ENCODE results near the gene HLA-DMB.
A peak's percentile ranks its signal among the peaks of the same experiment; 100 is the strongest.
"Not testable (repeated sequence)": the region's sequence is repeated elsewhere in the genome, so short reads cannot be mapped to it uniquely, and the experiment has no call there.

The HLA-DMB gene

DNA sequence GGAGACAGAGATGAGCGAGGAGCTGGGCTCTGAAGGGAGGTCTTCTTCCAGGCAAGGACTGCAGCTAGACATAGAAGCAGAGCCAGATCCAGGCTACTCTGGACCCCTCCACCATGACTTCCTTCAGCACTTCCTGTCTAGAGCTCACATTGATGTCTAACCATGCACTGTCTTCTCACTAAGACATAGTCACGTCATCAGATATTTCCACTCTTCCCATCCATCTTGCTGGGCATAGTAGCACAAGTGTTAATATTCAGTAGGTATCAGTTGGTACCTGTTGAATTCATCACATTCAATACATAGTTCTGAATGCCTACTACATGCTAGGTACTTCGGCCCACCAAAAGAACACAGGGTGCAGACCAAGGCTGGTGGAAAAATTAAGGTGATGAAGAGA, 9.2 kb upstream of the HLA-DMB start:
- DNase-seq (ENCODE audit: low read depth in 2 of 2) = no peak

DNA sequence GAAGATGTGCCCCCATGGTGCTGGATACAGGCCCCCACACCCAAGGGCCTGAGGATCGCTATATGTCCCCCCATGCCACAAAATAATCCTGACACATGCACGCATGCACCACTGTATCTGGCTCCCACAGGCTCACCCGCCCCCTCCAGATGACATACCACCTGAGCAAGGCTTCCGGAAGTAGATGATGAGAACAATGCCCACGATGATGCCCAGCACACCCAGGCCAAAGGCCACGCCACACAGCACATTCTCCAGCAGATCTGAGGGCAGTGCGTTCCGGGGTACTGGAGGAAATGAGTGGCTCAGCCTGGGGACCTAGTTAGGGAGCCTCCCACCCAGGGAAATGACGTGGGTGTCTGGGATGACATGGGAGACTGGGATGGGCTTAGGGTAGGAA, 8.3 kb upstream of the HLA-DMB start:
- DNase-seq (ENCODE audit: low read depth in 2 of 2) = no peak

DNA sequence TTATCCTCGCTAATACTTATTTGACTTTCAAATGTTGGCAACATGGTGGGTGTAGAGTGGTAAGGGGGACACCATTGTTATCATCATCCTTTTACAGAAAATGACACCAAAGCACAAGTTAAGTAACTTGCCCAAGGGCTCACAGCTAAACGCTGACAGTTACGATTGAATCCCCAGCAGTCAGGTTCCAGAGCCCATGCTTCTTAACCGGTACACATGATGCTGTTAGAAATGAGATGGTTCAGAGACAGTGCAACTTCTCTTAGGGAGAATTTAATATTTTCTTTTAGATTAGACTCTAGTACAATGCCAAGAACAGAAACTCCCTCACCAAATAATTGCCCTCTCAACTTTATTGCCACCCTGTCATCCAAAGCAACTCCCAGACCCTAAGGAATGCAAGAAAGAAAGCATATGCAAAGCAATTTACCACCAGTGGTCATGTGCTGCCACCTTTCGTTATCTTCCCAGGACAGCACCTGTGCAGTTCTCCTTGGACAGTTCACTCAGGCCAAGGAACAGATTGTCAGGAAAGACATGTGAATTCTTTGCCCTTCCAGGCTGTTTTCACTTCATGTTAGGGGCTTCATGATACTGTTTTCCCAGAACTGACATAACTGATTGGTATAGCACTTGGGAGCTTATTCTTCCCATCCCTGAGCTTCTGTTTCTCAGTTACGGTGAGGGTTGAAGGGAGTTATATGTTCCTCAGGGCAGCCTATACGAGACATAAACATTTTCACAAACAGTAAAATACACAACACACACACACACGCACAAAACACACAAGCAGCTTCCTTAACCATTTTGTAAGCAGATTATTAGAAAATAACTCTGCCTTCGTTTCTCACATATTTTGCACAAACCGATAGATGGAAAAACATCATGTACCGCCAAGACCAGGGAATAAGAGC, 7.0 kb upstream of the HLA-DMB start:
- no peak for DNase-seq (ENCODE audit: low read depth in 2 of 2)

DNA sequence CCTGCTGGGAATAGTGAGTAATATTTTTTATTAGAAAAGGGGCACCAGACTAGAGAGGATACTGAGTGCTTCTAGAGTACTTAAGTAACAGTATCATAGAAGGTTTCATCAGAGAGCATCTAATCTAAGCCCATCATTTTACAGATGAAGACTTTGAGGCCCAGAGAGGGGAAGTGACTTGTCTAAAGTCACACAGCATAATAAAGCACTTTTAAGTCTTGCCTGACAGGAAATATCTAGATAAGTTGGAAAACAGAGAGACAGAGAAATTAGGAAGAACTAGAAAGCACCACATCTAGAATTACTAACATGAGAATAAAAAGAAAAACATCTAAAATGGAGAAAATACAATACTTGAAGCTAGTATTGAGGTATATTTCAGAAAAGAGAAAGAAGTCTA, 6.1 kb upstream of the HLA-DMB start:
- DNase-seq (ENCODE audit: low read depth in 2 of 2) = no peak

DNA sequence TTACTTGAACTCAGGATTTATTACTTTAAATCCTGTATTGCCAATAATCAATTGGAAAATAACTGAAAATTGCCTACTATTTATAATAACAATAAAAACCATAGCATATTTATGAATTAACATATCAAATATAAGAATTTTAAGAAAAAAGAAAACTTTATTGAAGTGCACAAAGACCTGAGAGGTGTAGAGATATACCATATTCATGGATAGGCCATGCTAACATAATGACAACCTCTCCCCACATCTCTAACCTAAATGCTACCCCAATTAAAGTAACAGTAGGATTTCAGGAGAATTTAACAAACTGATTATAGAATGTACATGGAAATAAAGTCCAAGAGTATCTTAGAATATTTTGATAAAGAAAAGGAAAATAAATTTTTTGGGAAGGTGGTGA, 5.1 kb upstream of the HLA-DMB start:
- no peak for DNase-seq (ENCODE audit: low read depth in 2 of 2)

DNA sequence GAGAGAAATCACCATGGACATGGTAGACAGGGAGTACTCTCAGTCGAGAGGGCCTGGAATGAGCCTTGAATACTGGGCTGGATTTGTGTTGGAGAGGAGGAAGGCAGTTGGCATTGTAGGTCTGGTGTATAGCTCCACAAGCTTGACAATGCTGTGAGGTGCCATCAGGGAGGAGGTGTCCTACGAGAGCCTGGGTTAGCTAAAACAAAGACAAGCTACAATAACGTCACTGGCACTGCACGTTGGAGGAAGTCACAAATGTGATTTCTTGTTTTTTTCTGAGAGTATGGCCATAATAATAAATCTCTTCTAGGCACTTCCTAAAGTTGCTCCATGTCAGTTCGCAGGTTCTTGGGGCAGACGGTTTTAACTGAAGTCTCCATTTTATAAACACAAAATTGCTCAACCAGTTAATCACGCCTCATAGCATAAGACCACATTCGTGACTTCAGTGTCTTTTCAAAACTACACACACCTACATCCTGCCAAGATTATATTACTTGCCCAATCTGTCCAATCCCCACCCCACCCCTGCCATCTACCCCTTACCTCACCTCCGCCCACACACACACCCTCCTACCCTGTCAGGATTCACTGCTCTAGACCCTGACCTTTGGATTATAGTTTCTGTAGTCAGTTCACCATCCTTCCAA, 4.4 kb upstream of the HLA-DMB start:
- DNase-seq (ENCODE audit: low read depth in 2 of 2) = peak in 1 of 2 donors; percentile 53

DNA sequence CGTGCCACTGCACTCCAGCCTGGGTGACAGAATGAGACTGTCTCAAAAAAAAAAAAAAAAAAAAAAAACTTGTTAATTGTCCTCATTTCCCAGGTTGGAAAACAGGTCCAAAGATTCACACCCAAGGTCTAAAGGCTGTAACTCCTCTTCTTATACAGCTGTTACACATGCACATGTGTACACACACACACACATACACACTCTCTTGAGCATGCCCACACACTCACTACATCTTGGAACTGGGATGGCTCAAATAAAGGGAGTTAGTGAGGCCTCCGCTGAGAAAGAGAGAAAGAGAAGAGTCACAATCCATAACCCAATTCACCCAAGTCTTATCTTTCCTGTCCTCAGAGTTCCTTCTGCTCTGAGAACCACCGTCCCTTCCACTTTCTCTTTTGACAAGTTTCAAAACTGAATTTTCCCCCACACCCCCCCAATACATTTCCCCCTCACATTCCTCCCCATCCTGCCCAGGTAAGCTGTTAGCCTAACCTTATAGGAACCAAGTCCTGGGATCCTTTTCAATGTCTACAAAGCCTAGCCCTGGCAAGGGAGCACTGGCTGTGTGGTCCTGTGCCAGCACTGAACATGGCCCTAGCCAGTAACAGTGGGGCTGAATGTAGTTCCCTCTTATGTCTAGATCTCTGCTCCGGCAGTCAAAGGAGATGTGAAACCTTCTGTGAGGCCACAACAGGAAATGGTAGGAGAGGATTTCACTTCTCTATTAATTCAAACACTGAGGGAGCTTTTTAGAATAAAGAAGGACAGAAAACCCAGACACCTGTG, 3.2 kb upstream of the HLA-DMB start:
- DNase-seq (ENCODE audit: low read depth in 2 of 2) = peak in 1 of 2 donors; percentile 8

DNA sequence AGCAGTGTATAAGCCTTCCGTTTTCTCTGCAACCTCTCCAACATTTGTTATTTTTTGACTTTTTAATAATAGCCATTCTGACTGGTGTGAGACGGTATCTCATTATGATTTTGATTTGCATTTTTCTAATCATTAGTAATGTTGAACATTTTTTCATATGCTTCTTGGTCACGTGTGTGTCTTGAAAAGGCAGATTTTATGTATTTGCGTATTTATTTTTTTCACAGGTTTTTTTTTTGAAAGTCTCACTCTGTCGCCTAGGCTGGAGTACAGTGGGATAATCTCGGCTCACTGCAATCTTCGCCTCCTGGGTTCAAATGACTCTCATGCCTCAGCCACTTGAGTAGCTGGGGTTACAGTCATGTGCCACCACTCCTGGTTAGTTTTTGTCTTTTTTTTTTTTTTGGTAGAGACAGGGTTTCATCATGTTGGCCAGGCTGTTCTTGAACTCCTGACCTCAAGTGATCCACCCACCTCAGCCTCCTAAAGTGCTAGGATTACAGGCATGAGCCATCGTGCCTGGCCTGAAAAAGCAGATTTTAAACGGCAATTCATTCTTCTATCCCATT, 1.8 kb upstream of the HLA-DMB start:
- not testable (repeated sequence) for DNase-seq (ENCODE audit: low read depth in 2 of 2)

DNA sequence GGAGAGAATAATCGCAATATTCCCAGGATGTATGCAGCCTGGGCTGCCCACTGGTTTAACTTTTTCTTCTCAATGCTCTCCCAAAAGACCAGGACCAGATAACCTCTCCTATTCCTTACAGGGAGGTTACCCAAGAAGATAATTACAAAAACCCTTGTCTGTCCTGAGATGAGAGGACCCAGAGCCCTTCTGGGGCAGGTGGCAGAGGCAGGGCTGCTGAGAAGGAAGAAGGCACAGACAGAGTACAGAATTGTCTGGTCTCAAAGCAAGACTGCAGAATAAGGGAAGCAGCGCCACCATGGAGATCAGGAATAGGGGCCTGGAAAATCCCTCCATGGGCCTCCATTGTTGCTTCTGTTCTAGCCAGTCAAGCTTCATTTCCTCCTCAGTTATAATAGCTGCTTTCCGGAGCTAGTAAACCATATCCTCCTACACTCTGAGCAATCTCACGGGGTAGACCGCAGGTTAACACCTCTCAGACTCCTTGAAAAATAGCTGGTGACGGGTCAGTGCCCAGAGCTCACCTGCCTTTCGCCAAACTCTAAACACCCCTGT, 463 bp upstream of the HLA-DMB start:
- DNase-seq (ENCODE audit: low read depth in 2 of 2) = peak in 1 of 2 donors; percentile 24

DNA sequence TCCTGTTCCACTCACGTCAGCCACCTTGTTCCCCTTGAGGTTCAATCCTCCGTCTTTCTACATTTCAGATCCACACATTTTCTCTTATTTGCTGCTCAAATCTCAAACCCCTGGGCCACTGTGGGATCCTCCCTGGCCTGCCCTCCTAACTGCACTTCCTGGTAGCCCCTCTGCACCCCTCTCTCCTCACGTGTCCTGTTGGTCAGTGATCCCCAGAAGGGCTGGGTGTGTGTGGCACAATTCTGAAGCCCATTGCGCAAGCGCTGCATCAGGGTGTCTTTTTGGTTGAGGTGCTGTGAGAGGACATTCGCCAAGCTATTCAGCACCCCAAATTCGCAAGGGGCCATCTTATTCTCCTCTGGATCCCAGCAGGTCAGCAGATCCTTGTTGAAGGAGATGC, 2.3 kb downstream of the HLA-DMB start:
- no peak for DNase-seq (ENCODE audit: low read depth in 2 of 2)

DNA sequence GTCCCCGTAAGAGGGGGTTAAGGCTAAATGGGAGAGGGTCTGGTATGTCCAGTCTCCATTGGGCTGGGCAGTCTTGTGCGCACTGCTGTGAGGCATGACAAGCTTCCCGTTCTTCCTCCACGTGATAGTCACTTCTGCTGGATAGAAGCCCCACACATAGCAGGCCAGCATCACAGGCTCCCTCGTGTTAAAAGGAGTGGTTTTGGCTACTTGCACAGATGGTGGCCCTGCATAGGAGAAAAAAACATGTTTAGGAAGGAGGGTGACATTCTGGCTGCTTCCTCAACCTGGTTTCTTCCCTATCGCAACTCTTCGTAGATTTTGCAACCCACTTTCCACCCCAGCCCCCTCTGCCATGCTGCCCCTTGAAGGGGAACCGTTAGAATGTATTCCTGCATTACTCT, 3.6 kb downstream of the HLA-DMB start:
- no peak for DNase-seq (ENCODE audit: low read depth in 2 of 2)

DNA sequence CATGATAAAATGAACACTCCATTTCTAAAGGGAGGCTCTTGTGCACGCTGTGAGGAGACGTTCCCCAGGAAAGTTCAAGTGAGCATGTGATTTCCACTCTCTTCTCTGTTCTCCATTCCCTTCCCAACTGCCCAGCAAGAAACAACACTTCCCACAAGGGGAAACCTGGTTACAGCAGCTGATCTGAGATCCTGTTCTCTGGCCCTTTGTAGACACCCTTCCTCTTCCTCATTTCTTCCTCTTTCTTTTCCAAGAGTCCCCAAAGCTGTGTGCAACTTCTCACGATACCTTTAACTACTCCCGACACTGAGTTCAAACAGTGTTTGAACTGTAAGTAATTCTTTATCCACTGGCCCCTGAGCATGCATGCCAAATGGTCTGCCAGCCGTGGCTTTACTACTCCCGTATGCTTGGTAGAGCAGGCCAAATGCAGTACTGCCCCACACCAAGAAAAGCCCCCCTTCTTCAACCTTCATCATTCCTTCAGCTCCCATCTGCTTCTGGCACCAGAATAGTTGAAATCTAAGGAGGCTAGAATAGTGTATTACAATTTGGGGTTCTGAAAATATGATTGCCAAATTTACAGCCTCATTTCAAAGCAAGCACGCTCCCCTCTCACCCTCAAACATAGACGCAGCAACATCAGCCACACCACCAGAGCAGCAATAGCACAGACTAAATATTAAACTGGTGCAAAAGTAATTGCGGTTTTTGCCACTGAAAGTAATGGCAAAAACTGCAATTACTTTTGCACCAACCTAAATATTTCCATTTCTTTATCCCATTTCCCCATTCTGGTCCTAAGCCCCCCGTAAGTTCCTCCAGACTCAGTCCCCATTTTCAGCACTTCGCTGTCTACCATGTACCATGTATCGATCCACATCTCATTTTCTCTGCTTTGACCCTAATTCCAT, 4.3 kb downstream of the HLA-DMB start:
- no peak for DNase-seq (ENCODE audit: low read depth in 2 of 2)

DNA sequence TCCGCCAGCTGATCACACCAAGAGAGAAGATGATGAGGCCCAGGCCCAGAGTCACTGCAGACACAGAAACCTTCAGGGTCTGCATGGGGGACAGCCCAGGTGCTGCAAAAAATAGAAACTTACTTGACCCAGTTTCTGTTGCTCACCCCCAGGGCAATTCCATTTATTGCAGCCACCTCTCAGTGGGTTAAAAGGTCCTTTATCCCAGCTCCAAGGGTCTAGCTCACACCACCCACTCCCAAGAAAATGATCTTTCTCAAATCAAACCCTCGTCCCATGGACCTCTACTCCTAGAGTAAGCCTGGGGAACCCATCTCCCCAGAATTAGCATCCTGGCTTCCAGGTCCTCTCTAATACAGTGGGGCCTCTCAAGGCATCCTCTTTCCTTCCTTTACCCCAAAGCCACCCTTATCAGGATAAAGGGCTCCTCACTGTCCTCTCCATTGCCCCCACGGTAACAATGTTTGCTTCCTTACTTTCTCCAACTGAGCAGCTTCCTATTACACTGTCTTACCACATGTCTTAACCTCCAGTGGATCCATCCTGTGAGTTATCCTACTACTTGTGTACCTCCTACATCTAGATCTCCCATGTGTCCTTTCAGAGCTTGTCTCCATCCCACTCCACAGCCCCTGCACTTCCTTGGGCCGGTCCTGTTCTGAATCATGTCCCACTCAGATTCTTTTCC, 5.1 kb downstream of the HLA-DMB start:
- no peak for DNase-seq (ENCODE audit: low read depth in 2 of 2)

DNA sequence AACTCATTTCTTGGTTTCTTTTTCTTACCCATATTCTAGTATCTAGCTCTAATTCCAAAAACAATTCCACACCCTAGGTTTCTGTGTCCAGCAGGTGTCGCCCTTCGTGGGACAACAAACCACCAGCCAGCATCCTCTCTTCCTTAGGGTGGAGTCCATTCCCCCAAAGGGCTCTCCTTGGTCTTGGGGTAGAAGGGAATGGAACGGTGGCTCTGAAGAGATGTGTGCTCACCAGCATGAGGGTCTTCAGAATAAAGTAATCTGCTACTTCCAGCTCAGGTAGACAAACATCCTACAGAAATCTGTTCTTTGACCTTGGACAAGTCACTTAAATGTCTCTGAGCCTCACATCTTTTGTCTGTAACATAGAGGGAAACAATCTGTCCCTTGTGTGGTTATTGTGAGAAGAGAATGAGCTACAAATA, 7.2 kb downstream of the HLA-DMB start:
- peak; percentile 55 to 62 for DNase-seq (ENCODE audit: low read depth in 2 of 2)

DNA sequence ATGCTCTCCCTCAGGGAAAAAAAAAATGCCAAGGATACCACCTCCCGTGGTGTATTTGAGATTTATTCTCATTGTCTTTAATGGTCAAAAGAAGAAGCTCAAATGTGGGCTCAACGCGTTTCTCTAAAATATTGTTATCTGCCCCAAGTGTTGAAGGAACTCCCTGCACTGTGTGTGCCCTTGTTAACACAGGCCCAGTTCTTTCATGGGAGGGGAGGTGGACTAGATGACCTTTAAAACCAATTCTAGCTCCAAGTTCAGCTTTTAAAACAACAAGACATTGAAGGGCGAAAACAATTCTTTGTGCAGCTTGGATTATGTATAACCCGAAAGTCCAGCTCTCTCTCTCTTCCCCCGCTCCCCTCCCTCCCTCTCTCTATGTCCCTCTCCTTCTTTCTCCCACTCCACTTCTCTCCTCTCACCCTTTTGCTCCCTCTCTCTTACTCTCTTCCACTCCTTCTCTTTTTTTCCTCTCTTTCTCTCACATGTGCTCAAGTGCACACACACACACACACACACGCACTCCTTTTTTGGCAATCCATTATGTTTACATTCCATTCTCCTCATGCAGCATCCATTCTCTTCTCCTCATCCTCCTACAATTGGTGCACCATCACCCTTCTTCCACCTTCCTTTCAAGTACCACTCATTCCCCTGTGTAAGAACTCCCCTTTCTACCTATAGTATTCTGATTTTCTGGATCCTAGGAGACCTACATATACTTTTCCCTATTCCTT, 8.5 kb downstream of the HLA-DMB start:
- no peak for DNase-seq (ENCODE audit: low read depth in 2 of 2)

DNA sequence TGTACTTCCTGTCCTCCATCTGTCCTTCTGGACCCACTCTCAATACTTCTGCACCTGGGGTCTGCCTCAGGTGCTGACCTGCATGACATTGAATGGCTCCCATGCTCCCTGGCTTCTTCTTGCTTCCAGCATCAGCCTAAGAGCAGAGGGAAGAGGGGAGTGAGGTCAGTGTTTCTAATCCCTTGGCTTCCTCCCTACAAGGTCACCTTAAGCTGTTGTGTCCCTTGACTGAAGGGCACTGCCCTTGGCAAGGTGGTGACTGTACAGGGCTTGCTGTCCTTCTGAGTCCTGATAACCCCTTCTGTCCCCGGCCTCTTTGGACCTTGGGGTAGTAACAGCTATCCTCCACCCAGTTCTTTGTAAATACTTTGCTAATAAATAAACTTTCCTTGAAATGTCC, 9.6 kb downstream of the HLA-DMB start:
- no peak for DNase-seq (ENCODE audit: low read depth in 2 of 2)

DNA sequence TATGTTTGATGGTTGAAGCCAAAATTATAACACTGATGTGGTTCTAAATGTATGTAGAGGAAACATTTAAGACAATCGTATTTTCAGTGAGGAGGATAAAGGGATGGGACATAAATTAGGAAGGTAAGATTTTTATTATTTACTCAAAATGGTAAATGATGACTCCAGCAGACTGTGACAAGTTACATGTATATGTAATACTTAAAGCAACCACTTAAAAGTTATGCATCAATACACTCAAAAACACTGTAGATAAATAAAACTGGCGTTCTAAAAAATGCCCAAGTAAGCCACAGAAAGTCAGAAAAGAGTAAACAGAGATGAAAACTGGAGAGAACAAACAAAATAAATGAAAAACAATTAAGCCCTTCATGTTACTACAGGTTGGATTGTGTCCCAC, 18.7 kb downstream of the HLA-DMB start:
- no peak for DNase-seq (ENCODE audit: low read depth in 2 of 2)

DNA sequence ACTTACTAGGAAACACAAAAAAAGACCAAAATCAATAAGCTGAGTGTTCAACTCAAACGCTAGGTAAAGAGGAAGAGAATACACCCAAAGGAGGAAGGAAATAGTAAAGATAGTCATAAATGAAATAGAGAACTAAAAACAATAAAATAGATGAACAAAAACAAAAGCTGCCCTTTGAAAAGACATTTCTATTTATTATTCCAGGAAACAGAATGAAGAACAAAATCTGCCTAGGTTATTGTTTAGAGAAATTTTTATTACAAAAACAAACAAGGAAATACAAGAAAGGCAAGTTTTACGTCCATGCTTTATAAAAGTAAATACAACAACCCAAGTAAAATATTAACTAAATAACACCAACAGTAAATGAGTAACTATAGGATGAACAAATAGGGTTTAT, 20.1 kb downstream of the HLA-DMB start:
- no peak for DNase-seq (ENCODE audit: low read depth in 2 of 2)

DNA sequence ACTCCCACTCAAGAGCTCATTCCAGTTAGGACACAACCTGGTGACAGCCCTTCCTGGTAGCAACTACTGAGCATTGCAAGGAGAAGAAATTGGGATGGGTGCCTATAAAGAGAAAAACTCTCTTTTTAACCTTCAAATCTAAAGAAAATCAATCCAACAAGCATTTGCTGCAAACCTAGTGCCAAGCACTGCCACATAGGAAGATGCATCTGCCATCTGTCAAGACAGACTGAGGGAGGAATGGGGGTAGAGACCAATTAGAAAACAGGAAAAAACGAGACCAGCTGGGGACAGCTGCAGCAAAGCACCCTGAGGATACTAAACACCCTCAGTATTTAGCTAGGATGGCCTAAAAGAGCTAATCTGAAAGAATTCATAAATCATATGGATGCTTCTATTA, 27.9 kb downstream of the HLA-DMB start:
- no peak for DNase-seq (ENCODE audit: low read depth in 2 of 2)

All from stimulated activated CD8-positive, alpha-beta memory T cell treated with anti-CD3 and anti-CD28 coated beads, Interleukin-7, amount 100 ng/mL, for 4 hours (primary cell).